HK-2 (cell line): ENCODE measurements around the gene AGRN.
"Not testable (repeated sequence)": the region's sequence is repeated elsewhere in the genome, so short reads cannot be mapped to it uniquely, and the experiment has no call there.

Experiments used
- DNase-seq: peaks from one replicate; pipeline ENCODE4 v3.0.0-alpha.2; 2018; ENCODE audit not compliant: unreplicated experiment

The AGRN gene

DNA sequence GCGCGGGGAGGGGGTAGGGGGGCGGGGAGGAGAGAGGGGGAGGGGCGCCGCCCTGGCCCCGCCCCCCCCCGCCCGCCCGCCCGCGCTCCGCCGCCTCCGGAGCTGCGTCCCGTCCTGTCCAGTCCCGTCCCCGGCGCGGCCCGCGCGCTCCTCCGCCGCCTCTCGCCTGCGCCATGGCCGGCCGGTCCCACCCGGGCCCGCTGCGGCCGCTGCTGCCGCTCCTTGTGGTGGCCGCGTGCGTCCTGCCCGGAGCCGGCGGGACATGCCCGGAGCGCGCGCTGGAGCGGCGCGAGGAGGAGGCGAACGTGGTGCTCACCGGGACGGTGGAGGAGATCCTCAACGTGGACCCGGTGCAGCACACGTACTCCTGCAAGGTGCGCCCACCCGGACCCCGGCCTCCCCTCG is at the start of gene AGRN:
Gene AGRN (plus strand): TSS at position 121 of the 405 bp plus-strand sequence. CDS start 53 bp downstream, at position 174.
- no peak for DNase-seq

DNA sequence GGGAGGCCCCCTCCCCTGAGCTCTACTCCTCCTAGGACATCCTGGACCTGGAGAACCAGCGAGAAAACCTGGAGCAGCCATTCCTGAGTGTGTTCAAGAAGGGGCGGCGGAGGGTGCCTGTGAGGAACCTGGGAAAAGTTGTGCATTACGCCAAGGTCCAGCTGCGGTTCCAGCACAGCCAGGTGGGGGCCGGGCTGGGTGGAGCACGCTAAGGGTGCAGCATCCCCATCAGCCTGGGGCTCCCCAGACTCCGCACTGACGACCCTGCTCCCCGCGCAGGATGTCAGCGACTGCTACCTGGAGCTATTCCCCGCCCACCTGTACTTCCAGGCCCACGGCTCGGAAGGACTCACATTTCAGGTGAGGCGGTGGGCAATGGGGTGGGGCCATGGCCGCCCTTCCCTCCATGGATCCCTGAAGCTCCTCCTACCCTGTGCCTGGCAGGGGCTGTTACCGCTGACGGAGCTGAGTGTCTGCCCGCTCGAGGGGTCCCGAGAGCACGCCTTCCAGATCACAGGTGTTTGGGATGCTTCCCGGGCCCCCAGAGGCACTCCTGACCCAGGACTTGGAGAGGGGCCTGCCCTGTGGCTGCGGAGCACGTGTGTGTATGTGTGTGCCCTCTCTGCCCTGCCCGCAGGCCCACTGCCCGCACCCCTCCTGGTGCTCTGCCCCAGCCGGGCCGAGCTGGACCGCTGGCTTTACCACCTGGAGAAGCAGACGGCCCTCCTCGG is 49.5 kb upstream of the AGRN start:
- DNase-seq, result no peak

DNA sequence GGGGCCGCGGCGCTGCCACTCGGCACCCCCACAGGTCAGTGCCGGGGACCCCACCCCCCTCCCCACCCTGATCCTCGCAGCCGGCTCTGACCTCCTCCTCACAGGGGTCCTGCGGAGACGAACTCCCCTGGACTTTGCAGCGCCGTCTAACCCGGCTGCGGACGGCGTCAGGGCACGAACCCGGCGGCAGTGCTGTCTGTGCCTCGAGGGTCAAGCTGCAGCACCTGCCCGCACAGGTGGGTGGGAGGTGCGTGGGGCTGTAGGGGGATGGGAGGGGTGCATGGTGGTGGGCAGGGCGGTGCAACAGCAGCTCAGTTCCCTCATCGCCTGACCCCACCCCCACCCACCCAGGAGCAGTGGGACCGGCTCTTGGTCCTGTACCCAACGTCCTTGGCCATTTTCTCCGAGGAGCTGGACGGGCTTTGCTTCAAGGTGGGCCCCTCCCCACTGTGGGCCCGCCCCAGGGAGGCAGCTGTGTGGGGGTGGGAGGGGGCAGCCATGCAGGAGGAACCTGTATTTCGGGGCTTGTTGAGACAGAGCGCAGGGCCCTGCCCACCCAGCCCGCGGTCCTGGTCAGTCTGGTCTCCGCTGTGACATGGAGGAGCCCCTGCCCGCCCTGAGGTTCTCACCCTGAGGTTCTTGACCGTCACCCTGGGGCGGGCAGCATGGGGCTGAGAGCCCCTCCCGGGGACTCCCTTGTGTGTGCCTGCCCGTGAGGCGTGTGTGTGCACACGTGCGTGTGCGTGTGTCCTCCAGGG is 48.8 kb upstream of the AGRN start:
- DNase-seq, result no peak

DNA sequence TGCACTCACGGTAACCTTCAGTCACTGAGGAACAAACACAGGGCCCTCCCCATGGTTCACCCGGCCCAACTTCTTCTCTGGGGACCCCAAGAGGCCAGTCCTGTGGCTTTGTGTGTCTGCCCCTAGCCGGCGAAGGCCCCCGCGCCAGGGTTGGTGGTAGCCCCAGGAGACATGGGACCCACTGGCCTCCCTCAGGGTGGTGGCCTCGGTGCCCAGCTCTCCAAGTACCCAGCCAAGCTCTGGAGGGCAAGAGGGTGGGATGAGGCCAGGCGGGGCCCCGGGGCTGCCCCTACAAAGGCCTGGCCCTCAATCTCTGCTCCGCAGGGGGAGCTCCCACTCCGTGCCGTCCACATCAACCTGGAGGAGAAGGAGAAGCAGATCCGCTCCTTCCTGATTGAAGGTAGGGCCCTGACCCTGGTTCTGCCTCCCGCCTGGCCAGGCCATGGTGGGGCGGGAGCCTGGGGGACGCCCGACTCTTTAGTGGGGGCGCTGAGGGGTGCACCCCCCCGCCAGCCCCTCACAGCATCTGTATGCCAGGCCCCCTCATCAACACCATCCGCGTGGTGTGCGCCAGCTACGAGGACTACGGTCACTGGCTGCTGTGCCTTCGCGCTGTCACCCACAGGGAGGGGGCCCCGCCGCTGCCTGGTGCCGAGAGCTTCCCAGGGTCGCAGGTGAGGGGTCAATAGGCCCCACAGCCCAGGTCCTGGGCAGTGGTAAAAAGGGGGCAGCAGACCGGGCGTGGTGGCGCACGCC is 48.0 kb upstream of the AGRN start:
- no peak for DNase-seq

DNA sequence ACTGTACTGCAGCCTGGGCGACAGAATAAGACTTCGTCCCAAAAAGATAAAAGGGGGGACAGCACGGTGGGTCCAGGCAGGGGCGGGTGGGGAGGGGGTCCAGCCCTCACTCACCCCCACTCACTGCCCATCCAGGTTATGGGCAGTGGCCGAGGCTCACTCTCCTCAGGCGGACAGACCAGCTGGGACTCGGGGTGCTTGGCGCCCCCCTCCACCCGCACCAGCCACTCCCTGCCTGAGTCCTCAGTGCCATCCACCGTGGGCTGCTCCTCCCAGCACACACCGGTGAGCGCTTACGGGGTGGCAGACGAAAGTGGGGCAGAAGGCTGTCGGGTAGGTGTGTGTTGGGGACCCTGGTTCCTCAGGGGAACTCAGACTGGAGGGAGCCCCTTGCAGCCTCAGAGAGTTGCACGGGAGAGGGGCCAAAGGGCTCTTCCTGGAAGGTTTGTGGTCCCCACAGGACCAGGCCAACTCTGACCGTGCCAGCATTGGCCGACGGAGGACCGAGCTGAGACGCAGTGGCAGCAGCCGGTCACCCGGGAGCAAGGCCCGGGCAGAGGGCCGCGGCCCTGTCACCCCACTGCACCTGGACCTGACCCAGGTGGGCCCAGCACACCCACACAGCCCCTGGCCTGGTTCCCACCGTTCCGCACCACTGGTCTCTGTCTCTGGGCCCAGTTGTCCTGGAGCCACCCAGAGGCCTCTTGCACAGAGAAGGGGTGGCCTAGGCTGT is 47.0 kb upstream of the AGRN start:
- DNase-seq, result no peak

DNA sequence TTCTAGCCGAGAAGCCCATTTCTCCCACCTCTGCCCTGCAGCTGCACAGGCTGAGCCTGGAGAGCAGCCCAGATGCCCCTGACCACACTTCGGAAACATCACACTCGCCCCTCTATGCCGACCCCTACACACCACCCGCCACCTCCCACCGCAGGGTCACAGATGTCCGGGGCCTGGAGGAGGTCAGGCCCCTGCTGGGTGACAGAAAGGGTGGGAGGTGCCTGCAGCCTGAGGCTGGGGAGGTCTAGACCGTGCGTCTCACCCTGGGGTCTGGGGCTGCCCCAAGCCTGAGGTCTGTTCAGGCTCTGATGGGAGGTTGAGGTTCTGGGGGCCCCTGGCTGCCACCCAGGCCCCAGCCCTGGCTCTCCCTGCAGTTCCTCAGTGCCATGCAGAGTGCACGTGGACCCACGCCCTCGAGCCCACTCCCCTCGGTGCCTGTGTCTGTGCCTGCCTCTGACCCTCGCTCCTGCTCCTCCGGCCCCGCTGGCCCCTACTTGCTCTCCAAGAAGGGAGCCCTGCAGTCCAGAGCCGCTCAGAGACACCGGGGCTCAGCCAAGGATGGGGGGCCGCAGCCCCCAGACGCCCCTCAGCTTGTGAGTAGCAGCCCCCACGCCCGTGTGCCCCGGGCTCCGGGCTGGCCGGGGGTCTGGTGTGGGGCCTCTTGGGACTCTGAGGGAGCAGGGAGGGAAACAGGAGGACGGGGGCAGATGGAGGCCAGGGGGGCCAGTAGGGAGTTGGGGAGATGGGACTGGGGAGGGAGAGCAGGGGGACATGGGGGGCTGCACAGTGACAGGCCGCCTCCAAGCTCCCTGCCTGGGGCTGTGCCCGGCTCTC is 46.2 kb upstream of the AGRN start:
- no peak for DNase-seq

DNA sequence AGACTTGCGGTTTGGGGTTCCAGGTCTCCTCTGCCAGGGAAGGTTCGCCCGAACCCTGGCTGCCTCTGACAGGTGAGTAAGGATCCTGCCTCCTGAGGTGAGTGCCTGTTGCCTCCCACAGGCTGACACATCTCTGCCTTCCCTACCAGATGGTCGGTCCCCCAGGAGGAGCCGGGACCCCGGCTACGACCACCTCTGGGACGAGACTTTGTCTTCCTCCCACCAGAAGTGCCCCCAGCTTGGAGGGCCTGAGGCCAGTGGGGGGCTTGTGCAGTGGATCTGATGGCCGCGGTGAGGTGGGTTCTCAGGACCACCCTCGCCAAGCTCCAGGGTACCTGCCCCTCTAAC is 45.7 kb upstream of the AGRN start:
- DNase-seq, result no peak

DNA sequence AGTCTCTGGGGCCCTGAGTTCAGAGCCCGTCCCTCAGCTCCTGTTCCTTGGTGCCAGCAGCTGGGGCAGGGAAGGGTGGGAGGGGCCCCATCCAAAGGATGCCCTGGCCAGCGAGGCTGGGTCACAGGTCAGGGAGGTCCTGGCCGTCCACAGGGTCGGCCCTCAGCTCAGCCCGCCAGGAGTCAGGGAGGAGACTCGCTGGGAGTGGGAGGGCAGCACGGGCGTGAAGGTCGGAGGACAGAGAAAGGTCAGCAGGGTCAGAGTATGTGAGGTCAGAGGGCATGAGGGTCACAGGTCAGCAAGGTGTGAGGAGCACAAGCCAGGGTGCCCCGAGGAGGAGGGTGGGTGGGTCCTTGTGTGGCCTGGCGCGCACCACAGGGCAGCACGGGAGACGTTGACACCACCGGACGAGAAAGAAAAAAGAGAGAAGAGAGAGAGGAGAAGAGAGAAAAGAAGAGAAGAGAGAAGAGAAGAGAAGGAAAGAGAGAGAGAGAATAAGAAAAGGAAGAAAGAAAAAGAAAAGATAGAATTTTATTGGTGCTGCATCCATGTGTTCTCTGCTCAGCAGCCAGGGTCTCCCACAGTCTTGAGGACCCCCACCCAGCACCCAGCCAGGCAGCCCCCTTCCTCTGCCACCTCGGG is 45.1 kb upstream of the AGRN start:
- no peak for DNase-seq

DNA sequence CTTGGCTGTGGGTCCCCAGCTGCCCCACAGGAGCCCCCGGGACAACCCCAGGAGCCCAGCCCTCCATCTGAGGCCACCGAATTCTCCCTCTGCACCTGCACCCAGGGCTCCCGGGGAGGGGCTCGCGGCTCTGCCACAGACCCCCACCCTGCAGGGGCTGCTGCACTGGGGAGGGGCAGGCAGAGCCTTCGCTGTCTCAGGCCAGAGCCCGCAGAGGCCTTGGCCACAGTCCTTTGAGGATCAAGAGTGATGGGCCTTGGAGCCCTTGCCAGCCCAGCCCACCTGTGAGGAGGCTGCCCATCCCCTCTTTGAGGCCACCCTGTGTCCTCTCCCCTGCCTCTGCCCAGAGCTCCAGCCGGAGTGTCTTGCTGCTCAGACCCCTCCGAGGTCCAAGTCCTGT is 44.6 kb upstream of the AGRN start:
- no peak for DNase-seq

DNA sequence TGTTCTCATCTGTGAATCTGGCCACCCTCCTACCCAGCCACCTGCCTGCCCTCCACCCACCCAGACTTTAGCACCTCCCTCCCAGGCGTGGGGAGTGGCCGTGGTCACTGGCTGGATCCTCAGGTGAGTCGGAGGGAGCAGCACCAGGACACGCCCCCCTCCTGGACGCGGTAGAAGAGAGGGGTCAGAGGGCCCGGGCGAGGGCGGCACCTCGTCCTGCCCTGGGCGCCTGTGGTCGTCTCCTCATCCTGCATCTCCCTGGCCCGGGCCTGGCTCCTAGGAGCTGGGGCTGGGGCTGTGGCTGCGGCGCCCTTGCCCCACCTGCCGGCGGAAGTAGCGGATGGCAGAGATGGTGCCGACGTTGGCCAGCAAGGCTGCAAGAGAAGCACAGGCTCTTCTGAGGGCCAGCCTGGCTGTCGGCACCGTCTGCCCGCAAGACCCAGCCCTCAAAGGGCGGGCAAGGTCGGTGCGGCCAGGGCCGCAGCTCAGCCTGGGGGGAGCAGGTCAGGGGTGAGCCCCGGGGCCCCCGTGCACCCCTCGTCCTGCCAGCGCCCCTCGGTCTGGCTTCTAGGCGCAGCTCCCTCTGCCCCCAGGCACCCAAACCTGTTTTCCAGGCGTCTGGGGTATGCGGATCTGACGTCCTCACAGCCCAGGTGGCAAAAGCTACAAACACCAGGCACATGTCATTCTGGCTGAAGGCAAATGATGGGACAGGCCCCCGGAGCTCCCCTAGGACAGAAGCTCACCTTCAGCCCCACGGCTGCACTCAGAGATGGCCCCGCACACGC is 43.8 kb upstream of the AGRN start:
- DNase-seq, result peak; percentile 81

DNA sequence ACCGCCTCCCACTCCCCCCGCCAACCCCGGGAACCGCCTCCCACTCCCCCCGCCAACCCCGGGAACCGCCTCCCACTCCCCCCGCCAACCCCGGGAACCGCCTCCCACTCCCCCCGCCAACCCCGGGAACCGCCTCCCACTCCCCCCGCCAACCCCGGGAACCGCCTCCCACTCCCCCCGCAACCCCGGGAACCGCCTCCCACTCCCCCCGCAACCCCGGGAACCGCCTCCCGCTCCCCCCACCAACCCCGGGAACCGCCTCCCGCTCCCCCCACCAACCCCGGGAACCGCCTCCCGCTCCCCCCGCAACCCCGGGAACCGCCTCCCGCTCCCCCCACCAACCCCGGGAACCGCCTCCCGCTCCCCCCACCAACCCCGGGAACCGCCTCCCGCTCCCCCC is 43.1 kb upstream of the AGRN start:
- DNase-seq, result not testable (repeated sequence)

DNA sequence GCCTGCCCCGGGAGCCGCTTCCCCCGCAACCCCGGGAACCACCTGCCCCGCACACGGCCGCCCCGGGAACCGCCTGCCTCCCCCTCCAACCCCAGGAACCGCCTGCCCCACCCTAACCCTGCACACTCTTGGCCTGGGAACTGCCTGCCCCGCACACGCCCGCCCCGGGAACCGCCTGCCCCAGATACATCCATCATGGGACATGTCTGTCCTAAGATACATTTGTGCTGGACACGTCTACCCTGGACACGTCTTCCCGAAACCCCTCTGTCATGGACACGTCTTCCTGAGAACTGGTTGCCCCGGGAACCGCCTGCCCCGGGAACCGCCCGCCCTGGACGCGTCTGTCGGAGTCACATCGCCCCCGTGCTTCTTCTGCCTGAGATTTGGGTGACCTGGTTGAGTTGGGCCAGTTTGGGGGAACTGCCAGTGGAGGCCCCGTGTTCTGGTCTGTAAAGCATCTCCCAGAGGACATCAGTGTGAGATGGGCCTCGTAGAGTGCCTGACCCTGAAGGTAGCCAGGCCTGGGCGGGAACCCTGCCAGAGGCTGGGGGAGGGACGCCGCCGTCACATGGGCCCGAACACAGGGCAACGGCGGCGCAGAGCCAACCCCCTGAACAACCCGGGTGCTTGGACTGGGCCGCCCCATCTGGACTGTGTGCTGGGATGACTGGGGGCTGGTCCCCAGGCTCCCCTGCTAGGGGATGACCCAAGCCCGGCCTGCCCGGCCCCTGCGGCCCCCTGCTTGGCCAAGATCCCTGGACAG is 41.7 kb upstream of the AGRN start:
- DNase-seq, result no peak

DNA sequence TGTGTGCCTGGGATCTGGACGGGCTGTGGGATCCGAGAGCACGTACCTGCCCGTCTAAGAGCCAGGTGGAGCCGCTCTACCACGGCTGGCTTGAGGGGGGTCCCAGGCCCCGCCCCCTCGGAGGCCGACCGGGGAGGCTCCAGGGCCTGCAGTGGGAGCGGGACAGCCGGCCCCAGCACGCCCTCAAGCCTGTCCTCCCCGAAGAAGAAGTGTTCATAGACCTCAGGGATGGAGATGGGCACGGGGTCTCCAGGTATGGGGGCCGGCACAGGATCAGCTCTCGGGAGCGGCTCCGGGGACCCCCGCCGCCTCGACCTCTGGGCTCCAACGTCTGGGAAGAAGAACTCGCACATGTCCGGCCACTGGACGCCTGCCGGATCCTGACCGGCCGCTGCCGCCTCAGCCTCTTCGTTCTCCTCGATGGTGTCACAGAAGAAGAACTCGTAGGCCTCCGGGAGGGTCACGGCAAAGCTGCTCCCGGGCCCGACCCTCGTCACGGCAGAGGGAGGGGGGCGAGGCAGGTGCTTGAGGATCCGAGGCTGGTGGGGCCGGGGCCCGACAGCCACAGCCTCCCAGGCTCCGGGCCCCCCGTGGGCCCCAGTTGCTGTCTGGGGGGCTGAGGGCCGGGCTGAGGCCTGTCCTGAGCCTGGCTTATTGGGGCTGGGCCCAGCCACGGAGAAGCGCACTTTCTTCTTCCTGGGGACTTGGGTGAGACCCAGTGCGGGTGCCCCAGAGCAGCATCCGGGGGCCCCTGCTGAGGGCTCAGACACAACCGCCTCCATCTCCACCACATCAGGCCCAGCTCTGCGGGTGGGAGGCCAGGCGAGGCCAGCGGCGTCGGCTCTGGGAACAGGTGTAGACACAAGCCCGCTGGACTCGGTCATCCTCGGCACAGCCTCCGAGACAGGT is 40.8 kb upstream of the AGRN start:
- DNase-seq, result no peak

DNA sequence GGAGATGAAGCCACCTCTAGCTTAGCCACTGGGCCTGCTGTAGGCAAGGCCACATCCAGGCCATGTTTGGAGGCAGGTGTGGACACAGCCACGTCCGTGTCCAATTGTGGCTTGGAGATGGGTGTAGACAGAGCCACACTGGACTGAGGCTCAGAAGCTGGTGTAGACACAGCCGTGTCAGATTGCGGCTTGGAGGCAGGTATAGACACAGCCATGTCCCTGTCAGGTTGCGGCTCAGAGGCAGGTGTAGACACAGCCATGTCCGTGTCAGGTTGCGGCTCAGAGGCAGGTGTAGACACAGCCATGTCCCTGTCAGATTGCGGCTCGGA is 40.2 kb upstream of the AGRN start:
- DNase-seq, result no peak

DNA sequence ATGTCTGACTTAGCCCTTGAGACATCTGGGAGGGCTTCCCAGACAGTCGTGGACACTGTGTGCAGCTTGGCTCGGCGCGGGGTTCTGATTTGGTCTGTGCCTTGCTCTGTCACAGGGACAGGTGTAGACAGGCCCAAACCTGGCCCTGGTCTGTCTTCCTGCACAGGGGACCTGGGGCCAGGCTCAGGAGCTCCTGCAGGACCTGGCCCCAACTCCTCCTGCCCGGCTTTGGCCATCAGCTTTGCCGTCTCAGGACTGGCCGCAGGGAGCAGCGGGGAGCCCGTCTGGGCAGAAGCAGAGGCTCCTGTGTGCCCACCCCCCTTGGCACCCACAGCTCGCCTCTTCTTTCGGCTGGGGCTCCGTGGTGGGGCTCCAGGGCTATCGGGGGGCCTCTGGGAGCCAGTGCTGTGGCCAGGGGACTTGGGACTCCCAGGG is 39.8 kb upstream of the AGRN start:
- no peak for DNase-seq

DNA sequence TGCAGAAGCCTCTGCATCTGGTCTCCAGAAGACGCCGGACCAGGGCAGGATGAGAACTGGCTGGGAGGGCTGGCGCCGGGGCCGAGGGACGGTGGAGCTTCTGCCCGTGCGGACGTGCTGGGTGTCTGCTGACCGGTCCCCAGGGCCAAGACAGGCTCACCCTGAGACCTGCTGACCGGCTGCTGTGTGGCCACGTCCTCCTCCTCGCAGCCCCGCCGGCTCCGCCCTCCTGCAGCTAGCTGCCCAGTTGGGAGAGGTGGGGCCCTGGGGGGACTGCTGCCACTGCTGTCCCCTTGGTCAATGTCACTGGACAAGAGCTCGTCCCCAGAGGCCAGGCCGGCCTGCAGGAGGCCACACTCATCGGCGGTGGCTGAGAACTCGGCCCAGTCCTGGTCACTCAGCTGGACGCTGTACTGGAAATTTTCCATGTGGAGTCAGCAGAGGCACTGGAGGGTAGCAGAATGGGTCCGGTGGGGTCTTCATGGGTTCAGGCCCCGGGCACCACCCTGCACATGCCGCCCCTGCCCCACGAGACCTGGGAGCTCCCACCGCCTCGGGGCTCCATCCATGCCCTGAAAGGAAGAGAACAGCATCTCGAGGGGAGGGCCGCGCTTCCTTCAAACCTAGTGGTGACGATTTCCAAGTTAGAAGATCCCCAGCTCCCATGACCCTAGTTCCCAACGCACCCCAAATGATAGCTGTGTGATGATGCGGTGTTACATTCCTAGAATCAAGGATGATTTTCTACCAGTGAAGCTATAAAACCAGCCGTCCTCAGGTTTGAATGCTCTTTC is 39.1 kb upstream of the AGRN start:
- no peak for DNase-seq

DNA sequence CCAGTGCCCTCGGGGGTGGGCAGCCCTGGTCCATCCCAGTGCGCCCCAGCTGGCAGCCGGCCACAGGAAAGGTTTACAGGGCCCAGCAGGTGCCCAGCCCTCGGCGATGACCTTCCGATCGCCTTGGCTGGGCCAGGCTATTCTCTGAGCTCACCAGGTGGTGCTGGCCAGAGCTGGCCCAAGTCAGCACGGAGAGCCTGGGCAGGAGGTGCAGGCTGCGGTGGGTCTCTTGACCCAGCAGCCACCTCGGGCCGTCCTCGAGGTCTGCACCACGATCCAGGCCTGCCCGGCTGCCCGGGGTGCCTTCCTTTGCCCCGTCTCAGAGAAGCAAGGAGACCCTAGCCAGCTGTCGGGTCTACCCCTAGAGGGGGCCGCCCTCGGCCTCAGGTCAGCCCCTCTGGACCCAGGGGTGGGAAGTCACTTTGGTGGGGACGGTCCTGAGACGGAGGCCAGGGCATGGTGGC is 38.4 kb upstream of the AGRN start:
- no peak for DNase-seq
